Measurements from ENCODE around the gene EVI5L. TPM values are rescaled to one million over a fixed set of nuclear protein-coding genes. Genes with fewer than 3 reads are reported as not detected.

EVI5L gene
- total and polyA plus RNA-seq, 2 of the 13 experiments (the other 11 are each of a cell fraction or from before 2014, with no cell fraction given): 1.7 to 2.4 TPM

GRCh38 chr19:7897292-7897691, 67.3 kb downstream of the EVI5L start (continued):
- TF ChIP-seq THAP8 (CRISPR knock-in tag; IDR thresholded peaks at IDR 0.05; ENCODE audit: borderline replicate concordance): no peak
- TF ChIP-seq CC2D1A (CRISPR knock-in tag; IDR thresholded peaks at IDR 0.05): no peak
- TF ChIP-seq DRAP1 (CRISPR knock-in tag; IDR thresholded peaks at IDR 0.05): no peak
- TF ChIP-seq TCF7 (IDR thresholded peaks at IDR 0.05; ENCODE audit: low read depth): no peak
- TF ChIP-seq DNMT1 (CRISPR knock-in tag; IDR thresholded peaks at IDR 0.05): 0 out of 2 replicates have a peak, but pooled peaks have one; percentile 57
- TF ChIP-seq DR1 (CRISPR knock-in tag; IDR thresholded peaks at IDR 0.05): no peak
- TF ChIP-seq ZNF724P (CRISPR knock-in tag; IDR thresholded peaks at IDR 0.05; ENCODE audit: borderline replicate concordance): no peak
- TF ChIP-seq UBTF (CRISPR knock-in tag; IDR thresholded peaks at IDR 0.05): 0 out of 2 replicates have a peak, but pooled peaks have one; percentile 43
- 0 out of 2 replicates have a peak, but pooled peaks have one; percentile 52 for TF ChIP-seq ZNF33A (CRISPR knock-in tag; IDR thresholded peaks at IDR 0.05; ENCODE audit: borderline replicate concordance)
- peak; percentile 52; the same call in 1 of the 2 replicates for TF ChIP-seq ZKSCAN8 (CRISPR knock-in tag; IDR thresholded peaks at IDR 0.05; ENCODE audit: borderline replicate concordance)
- no peak for TF ChIP-seq BCL3 (CRISPR knock-in tag; IDR thresholded peaks at IDR 0.05)
- TF ChIP-seq ATF3 (CRISPR knock-in tag; IDR thresholded peaks at IDR 0.05): no peak
- TF ChIP-seq SKIL (CRISPR knock-in tag; IDR thresholded peaks at IDR 0.05; ENCODE audit: borderline replicate concordance): no peak
- TF ChIP-seq CEBPG (CRISPR knock-in tag; IDR thresholded peaks at IDR 0.05): peak; percentile 88
- TF ChIP-seq HOXA5 (CRISPR knock-in tag; IDR thresholded peaks at IDR 0.05): 0 out of 2 replicates have a peak, but pooled peaks have one; percentile 61
- TF ChIP-seq DNMT3B (CRISPR knock-in tag; conservative IDR thresholded peaks at IDR 0.05): no peak
- no peak for TF ChIP-seq ZNF761 (CRISPR knock-in tag; conservative IDR thresholded peaks at IDR 0.05)
- TF ChIP-seq GATAD2A (CRISPR knock-in tag; IDR thresholded peaks at IDR 0.05): peak; percentile 73
- TF ChIP-seq PBX3 (CRISPR knock-in tag; IDR thresholded peaks at IDR 0.05; ENCODE audit: borderline replicate concordance): no peak
- TF ChIP-seq ZKSCAN1 (IDR thresholded peaks at IDR 0.05; ENCODE audit: low read length): peak; percentile 22; the same call in 1 of the 2 replicates
- no peak; the same call in 1 of the 2 replicates for TF ChIP-seq ZBTB3 (CRISPR knock-in tag; IDR thresholded peaks at IDR 0.05; ENCODE audit: borderline replicate concordance, low read depth)
